ENCODE measurements around the gene ACAD10. TPM values are rescaled to one million over a fixed set of nuclear protein-coding genes. Genes with fewer than 3 reads are reported as not detected.

Gene ACAD10
- total and polyA plus RNA-seq, 10 of the 15 experiments (the other 5 are each of a cell fraction or from before 2014, with no cell fraction given): 2.9 to 21.9 (median 17.5) TPM

DNA sequence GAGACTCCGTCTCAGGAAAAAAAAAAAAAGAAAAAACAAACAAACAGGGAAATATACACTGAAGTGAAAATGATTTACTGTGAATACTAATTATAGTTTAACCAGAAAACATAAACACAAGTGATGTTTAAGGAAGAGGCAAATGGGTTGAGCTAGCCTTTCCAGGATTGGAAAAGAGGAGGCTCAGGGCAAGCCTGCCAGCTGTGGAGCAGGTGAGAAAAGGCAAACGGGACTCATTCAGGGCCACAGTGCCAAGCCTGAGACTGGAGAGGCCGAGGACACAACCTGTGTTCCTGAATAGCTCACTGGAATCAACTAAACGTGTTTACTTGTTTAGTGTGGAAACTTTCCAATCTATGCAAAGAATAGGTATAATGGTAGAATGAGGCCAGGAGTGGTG is 120.5 kb downstream of the ACAD10 start:
- Histone ChIP-seq H3K9me3 (replicated peaks; ENCODE audit: control insufficient read depth, insufficient read depth, low read length) (no peaks in the 10 kb centered on the region), H3K36me3 (ENCODE audit: control insufficient read depth in 2 of 2, insufficient read depth in 2 of 2, low read length in 1 of 2) (no peaks in the 10 kb centered on the region), H2AFZ (ENCODE audit: control insufficient read depth, low read depth, low read length) (no peak overlapping the region), H3K4me3 (no peak overlapping the region), H3K4me1 (ENCODE audit: control insufficient read depth, insufficient read depth, low read length) (no peaks in the 10 kb centered on the region), H3K27ac (ENCODE audit: control insufficient read depth, insufficient read depth) (no peak overlapping the region), H4K20me1 (ENCODE audit: control insufficient read depth, insufficient read depth) (no peaks in the 10 kb centered on the region), H3K79me2 (ENCODE audit: control insufficient read depth, insufficient read depth, low read length) (no peaks in the 10 kb centered on the region), H3K9ac (ENCODE audit: control insufficient read depth, insufficient read depth, low read length) (no peak overlapping the region), H3K4me2 (ENCODE audit: control insufficient read depth, insufficient read depth) (no peak overlapping the region), H3K27me3 (replicated peaks in 1 of 2; ENCODE audit: control insufficient read depth in 2 of 2, insufficient read depth in 2 of 2, low read length in 1 of 2) (no peaks in the 10 kb centered on the region)
- WGBS (ENCODE audit: insufficient coverage, insufficient replicate concordance, low lambda C conversion rate, missing lambda C conversion rate): 77% methylated on average over 3 of the region's 4 CpGs
- intact Hi-C loops (cut with micrococcal nuclease; ENCODE audit: unreplicated experiment) (no loop called here), in situ Hi-C loops (cut with MboI) (no loop called here)
- no peak for DNase-seq (ENCODE audit: low read depth, low spot score)
- SMC1A ChIA-PET (ENCODE audit: uncharacterized antibody, unreplicated experiment): no interaction called here
- no peak for TF ChIP-seq TCF3 (IDR thresholded peaks at IDR 0.05; ENCODE audit: borderline replicate concordance, insufficient read depth, low read depth, low read length)
- TF ChIP-seq, protein P1, sequence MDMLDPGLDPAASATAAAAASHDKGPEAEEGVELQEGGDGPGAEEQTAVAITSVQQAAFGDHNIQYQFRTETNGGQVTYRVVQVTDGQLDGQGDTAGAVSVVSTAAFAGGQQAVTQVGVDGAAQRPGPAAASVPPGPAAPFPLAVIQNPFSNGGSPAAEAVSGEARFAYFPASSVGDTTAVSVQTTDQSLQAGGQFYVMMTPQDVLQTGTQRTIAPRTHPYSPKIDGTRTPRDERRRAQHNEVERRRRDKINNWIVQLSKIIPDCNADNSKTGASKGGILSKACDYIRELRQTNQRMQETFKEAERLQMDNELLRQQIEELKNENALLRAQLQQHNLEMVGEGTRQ (IDR thresholded peaks at IDR 0.05; ENCODE audit: borderline replicate concordance, low read depth, low read length): no peak
- TF ChIP-seq, protein P2, sequence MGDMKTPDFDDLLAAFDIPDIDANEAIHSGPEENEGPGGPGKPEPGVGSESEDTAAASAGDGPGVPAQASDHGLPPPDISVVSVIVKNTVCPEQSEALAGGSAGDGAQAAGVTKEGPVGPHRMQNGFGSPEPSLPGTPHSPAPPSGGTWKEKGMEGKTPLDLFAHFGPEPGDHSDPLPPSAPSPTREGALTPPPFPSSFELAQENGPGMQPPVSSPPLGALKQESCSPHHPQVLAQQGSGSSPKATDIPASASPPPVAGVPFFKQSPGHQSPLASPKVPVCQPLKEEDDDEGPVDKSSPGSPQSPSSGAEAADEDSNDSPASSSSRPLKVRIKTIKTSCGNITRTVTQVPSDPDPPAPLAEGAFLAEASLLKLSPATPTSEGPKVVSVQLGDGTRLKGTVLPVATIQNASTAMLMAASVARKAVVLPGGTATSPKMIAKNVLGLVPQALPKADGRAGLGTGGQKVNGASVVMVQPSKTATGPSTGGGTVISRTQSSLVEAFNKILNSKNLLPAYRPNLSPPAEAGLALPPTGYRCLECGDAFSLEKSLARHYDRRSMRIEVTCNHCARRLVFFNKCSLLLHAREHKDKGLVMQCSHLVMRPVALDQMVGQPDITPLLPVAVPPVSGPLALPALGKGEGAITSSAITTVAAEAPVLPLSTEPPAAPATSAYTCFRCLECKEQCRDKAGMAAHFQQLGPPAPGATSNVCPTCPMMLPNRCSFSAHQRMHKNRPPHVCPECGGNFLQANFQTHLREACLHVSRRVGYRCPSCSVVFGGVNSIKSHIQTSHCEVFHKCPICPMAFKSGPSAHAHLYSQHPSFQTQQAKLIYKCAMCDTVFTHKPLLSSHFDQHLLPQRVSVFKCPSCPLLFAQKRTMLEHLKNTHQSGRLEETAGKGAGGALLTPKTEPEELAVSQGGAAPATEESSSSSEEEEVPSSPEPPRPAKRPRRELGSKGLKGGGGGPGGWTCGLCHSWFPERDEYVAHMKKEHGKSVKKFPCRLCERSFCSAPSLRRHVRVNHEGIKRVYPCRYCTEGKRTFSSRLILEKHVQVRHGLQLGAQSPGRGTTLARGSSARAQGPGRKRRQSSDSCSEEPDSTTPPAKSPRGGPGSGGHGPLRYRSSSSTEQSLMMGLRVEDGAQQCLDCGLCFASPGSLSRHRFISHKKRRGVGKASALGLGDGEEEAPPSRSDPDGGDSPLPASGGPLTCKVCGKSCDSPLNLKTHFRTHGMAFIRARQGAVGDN (IDR thresholded peaks at IDR 0.05): no peak
- TF ChIP-seq STAT1 (conservative IDR thresholded peaks at IDR 0.05): no peak
- TF ChIP-seq, protein P3, sequence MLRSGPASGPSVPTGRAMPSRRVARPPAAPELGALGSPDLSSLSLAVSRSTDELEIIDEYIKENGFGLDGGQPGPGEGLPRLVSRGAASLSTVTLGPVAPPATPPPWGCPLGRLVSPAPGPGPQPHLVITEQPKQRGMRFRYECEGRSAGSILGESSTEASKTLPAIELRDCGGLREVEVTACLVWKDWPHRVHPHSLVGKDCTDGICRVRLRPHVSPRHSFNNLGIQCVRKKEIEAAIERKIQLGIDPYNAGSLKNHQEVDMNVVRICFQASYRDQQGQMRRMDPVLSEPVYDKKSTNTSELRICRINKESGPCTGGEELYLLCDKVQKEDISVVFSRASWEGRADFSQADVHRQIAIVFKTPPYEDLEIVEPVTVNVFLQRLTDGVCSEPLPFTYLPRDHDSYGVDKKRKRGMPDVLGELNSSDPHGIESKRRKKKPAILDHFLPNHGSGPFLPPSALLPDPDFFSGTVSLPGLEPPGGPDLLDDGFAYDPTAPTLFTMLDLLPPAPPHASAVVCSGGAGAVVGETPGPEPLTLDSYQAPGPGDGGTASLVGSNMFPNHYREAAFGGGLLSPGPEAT (IDR thresholded peaks at IDR 0.05; ENCODE audit: low read depth): no peak
- no peak for TF ChIP-seq CHD4 (IDR thresholded peaks at IDR 0.05)
- no peak for TF ChIP-seq LARP7 (IDR thresholded peaks at IDR 0.05)
- TF ChIP-seq POLR2A (IDR thresholded peaks at IDR 0.05; ENCODE audit: low read depth, low read length): no peak
- TF ChIP-seq, protein P4, sequence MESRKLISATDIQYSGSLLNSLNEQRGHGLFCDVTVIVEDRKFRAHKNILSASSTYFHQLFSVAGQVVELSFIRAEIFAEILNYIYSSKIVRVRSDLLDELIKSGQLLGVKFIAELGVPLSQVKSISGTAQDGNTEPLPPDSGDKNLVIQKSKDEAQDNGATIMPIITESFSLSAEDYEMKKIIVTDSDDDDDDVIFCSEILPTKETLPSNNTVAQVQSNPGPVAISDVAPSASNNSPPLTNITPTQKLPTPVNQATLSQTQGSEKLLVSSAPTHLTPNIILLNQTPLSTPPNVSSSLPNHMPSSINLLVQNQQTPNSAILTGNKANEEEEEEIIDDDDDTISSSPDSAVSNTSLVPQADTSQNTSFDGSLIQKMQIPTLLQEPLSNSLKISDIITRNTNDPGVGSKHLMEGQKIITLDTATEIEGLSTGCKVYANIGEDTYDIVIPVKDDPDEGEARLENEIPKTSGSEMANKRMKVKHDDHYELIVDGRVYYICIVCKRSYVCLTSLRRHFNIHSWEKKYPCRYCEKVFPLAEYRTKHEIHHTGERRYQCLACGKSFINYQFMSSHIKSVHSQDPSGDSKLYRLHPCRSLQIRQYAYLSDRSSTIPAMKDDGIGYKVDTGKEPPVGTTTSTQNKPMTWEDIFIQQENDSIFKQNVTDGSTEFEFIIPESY (IDR thresholded peaks at IDR 0.05): no peak
- no peak for TF ChIP-seq NBN (IDR thresholded peaks at IDR 0.05)
- CTCF ChIA-PET: interaction anchor here (0.7 kb wide), 1 partner anchor 38 kb away, joined by 3 read pairs; no protein-coding TSS in a partner anchor
- no peak for ATAC-seq
- POLR2A ChIA-PET: interaction anchor here (0.7 kb wide), 1 partner anchor 592 kb away, joined by 3 read pairs; no protein-coding TSS in a partner anchor
- no TSS peak for BruUV-seq (replicated peaks)
- RAD21 ChIA-PET (ENCODE audit: unreplicated experiment): interaction anchor here (1.0 kb wide), 1 partner anchor 10 kb away, joined by 4 read pairs; no protein-coding TSS in a partner anchor
- no peak for FAIRE-seq
